Measurements from ENCODE around the gene LIFR. TPM values are rescaled to one million over a fixed set of nuclear protein-coding genes. Genes with fewer than 3 reads are reported as not detected.

The LIFR gene
- total RNA-seq, 1 experiment from 2014 or later, result 7.8 TPM

DNA sequence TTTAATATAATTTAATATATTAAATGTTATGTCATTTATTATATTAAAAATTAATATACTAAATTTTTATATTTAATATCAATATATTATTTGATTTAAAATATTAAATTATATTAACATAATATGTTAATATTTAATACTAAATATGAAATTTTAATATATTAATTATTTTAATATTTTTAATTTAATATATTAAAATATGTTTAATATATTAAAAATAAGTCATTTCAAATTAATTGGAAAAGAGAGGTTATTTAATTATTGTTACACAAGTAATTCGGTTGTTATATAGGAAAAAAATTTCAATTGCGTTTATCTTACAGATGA, 114.2 kb downstream of the LIFR start:
- Mint-ChIP-seq H3K9me3 (no peaks in the 10 kb centered on the region; a peak in 1 of 5 replicates), H3K4me1 (peaks cover 2 to 5% of the 10 kb centered on the region in 2 experiments; a peak in 1 of 4 replicates), H3K4me3 (no peak overlapping the region), H3K36me3 (ENCODE audit: insufficient read depth in 1 of 3, low read depth in 3 of 3) (no peaks in the 10 kb centered on the region), H3K27me3 (ENCODE audit: low read depth) (peaks cover 4% of the 10 kb centered on the region), H3K27ac (no peak overlapping the region)
- Histone ChIP-seq H3T11ph (ENCODE audit: low read length) (no peak overlapping the region), H4K91ac (ENCODE audit: insufficient read length, low read depth, low read length) (no peak overlapping the region), H4K20me1 (ENCODE audit: control insufficient read depth, insufficient read depth, insufficient read length) (no peaks in the 10 kb centered on the region), H3K4me1 (ENCODE audit: insufficient read depth, low read length) (no peaks in the 10 kb centered on the region), H2BK120ac (ENCODE audit: low read depth, low read length, poor library complexity, severe bottlenecking) (no peak overlapping the region), H3K9me3 (ENCODE audit: control insufficient read depth, low read depth, low read length) (no peaks in the 10 kb centered on the region), H2BK12ac (ENCODE audit: insufficient read length, low read depth, low read length) (no peak overlapping the region), H4K5ac (ENCODE audit: insufficient read length, low read depth, low read length) (no peak overlapping the region), H2AFZ (ENCODE audit: low read length) (no peak overlapping the region), H3K9ac (ENCODE audit: extremely low read depth, insufficient read length, low read length) (no peak overlapping the region), H3K14ac (ENCODE audit: insufficient read depth, low read length) (no peak overlapping the region), H2AK5ac (ENCODE audit: insufficient read length, low read length) (no peak overlapping the region), H3K4me2 (ENCODE audit: insufficient read depth, insufficient read length, low read length) (no peak overlapping the region), H3K79me2 (ENCODE audit: insufficient read depth, low read length) (no peaks in the 10 kb centered on the region), H3K27me3 (ENCODE audit: insufficient read depth, low read length) (no peaks in the 10 kb centered on the region), H2BK5ac (ENCODE audit: insufficient read length, low read length) (no peak overlapping the region), H3K23ac (ENCODE audit: insufficient read length, low read depth, low read length) (no peak overlapping the region), H3K56ac (ENCODE audit: insufficient read length, low read depth, low read length) (no peak overlapping the region), H3K4ac (ENCODE audit: low read depth, low read length) (no peak overlapping the region), H3K27ac (ENCODE audit: insufficient read length, low read depth, low read length) (no peak overlapping the region), H3K23me2 (ENCODE audit: insufficient read length, low read depth, low read length, poor library complexity, severe bottlenecking) (no peaks in the 10 kb centered on the region), H2BK15ac (ENCODE audit: low read depth, low read length) (no peak overlapping the region), H4K8ac (replicated peaks; ENCODE audit: insufficient read length, low read depth, low read length) (no peak overlapping the region), H2BK20ac (ENCODE audit: low read depth, low read length, poor library complexity, severe bottlenecking) (no peak overlapping the region), H3K79me1 (ENCODE audit: insufficient read depth, low read depth, low read length, poor library complexity, severe bottlenecking) (no peaks in the 10 kb centered on the region), H3K18ac (ENCODE audit: insufficient read length, low read depth, low read length) (no peak overlapping the region)
- WGBS (ENCODE audit: extremely low coverage, insufficient read length, low lambda C conversion rate), result no CpG with 5 or more reads among the region's 2 CpGs
- TF ChIP-seq, protein P1, sequence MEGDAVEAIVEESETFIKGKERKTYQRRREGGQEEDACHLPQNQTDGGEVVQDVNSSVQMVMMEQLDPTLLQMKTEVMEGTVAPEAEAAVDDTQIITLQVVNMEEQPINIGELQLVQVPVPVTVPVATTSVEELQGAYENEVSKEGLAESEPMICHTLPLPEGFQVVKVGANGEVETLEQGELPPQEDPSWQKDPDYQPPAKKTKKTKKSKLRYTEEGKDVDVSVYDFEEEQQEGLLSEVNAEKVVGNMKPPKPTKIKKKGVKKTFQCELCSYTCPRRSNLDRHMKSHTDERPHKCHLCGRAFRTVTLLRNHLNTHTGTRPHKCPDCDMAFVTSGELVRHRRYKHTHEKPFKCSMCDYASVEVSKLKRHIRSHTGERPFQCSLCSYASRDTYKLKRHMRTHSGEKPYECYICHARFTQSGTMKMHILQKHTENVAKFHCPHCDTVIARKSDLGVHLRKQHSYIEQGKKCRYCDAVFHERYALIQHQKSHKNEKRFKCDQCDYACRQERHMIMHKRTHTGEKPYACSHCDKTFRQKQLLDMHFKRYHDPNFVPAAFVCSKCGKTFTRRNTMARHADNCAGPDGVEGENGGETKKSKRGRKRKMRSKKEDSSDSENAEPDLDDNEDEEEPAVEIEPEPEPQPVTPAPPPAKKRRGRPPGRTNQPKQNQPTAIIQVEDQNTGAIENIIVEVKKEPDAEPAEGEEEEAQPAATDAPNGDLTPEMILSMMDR (conservative IDR thresholded peaks at IDR 0.05), result no peak
- DNase-seq, result no peak

All from H9 (cell line).